GM19351 (cell line): ENCODE data around the gene BABAM2.

ENCODE experiments used
- ATAC-seq: cut with Tn5 transposase; IDR thresholded peaks from one replicate; pipeline ENCODE4 v1.9.1; 2021; ENCODE audit warnings: mild to moderate bottlenecking, moderate library complexity; ENCODE audit not compliant: unreplicated experiment

Gene BABAM2

DNA sequence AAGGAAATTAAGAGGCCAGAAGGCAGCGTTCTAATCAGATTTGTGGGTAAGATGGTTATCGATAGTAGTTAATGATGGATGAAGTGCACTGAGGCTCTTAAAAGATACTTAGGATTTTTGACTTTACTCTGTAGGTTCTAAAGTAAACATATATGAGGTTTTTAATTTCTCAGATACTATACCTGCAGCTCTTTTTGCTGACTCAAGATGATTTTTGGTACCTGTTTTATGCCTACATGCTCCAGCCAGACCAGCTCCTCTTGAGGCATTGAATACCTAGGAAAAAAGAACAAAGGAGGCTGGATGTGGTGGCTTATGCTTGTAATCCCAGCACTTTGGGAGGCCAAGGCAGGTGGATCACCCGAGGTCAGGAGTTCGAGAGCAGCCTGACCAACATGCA, 260.5 kb downstream of the BABAM2 start:
- ATAC-seq, result no peak

DNA sequence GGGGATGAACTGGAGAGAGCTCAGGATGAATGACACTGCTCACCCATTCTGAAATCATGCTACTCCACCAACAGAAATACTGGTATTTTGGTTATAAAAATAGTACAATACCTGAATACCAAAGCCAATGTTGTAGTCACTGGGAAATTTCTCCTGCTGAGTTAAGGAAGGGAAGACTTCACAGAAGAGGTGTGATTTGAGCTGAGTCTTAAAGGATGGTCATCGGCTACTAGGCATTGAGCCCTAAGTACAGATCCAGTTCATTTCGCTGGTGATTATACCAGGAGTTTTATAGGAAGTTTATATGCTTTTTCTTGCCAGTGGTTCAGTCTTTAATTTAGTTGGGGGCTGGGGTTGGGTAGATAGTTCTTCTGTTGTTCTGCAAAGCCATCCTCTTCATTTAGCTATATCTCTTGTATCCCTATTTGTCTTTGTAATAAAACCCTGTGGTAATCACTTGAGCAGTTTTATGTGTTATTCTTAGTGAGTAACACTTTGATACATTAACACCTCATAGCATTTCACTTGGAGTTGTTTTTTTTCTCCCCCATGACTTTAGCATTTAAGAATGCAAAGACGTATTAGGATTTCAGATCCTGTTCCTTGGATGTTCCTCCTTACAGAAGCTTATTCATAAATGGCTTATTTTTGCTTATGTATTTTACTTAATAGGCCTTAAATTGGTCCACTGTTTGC, 262.2 kb downstream of the BABAM2 start:
- no peak for ATAC-seq

GRCh38 chr2:28153851-28154250, 263.3 kb downstream of the BABAM2 start:
- ATAC-seq, result no peak

- no peak for ATAC-seq
Measured at GRCh38 chr2:28155086-28155485, 264.6 kb downstream of the BABAM2 start.

DNA sequence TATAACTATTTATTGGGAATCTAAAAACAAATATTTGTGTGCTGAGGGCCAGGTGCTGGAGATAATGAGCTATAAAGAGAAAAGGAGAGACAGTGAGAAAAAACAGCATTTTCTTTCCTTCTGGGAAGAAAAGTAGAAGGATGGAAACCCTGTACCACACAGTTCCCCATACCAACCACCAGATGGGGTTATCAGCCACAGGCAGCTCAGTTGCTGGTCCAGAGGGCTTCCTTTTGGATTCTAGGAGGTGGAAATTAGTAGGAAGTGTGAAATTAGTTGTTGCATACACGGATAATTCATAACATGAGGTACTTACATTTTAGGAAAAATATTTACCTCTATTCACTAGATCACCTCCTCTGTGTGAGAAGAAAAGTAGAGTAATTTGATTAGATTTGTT, 265.1 kb downstream of the BABAM2 start:
- ATAC-seq, result no peak

DNA sequence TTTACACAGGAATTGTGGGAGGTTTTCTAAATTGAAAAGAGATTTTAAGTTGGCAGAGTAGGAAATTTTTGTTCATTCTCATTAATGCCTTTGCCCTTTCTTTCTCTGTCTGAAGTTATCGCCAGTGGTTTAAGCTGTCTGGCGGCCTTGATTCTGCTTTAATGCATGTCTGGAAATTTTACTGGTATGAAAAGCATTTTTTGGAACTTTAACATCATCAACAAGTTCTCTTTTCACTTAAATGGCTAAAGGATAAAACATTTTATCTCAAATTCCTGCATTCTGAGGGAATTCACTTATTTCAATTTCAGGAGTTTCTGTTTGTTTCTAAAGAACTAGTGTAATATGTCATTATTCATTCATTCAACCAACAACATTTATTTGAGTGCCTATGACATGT, 268.3 kb downstream of the BABAM2 start:
- ATAC-seq, result no peak

GRCh38 chr2:28160986-28161425, 270.5 kb downstream of the BABAM2 start:
- no peak for ATAC-seq

GRCh38 chr2:28161466-28161865, 270.9 kb downstream of the BABAM2 start:
- no peak for ATAC-seq

GRCh38 chr2:28162564-28162963, 272.0 kb downstream of the BABAM2 start:
- ATAC-seq, result no peak

DNA sequence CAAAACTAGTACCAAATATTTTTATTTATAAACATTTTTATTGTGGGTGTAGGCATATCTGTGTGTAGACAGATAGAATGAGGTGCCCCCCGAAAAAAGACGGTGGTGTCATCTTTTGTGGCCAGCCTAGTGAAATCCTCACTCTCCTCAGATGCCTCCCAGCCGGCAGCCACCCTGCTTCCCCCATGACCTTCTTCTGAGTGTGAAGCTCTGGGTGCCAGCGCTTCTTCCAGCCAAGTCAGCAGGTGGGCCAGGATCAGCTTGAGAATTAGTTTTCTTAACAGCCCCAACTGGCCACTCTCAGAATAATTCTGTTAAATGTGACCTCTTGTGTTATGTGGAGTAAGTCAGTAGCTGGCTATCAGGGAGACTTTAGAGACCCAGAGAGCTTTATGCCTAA, 272.5 kb downstream of the BABAM2 start:
- ATAC-seq, result no peak

DNA sequence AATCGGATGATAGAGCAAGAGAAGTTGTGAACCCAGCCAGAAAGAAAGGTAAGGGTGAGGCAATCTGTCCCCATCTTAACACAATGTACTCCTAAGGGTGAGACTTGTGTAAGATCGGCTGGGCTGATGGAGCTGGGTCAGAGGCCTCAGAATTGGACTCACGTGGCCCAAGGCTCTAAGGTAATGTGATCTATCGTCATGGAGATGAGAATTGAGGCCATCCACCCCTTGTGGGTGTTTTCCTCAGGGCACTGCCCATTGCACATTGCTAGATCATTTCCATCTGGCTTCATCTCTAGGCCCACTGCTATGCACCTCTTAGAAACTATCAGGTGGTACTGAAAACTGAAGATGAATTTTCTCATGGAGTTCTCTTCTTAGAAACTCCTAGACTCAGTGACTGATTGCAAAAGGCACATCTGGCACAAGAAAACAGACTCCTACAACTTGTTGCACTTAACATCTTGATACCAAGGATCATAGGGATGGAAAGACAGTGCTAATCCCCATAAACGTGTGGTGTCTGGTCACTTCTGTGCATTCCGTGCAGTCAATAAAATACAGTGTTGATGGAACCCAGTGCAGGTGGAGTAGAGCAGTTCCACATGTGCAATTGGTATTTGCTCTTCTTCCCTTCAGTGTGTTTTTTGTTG, 273.2 kb downstream of the BABAM2 start:
- no peak for ATAC-seq

- no peak for ATAC-seq
Measured at GRCh38 chr2:28164280-28164801, 273.8 kb downstream of the BABAM2 start.

DNA sequence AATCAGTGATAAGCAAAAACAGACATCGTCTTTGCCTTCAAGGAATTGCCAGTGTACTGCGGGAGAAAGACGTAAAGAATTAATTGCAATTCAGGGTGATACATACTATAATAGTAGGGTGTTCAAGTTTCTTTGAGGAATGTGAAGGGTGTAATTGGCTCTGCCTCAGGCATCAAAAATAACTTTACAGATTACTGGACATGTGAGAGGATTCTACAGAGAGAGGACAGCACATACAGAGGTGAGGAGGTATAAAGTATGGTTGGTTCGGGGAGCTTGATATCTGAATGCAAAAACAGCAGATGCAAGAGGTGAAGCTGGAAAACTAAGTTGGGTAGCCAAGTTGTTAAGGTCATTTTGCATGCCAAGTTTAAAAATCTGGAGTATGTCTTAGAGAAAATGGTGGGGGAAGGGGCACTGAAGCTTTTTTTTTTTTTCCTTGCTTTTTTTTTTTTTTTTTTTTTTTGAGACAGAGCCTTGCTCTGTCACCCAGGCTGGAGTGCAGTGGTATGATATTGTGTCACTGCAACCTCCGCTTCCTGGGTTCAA, 274.6 kb downstream of the BABAM2 start:
- no peak for ATAC-seq

- ATAC-seq, result no peak
Measured at GRCh38 chr2:28166956-28167355, 276.4 kb downstream of the BABAM2 start.

DNA sequence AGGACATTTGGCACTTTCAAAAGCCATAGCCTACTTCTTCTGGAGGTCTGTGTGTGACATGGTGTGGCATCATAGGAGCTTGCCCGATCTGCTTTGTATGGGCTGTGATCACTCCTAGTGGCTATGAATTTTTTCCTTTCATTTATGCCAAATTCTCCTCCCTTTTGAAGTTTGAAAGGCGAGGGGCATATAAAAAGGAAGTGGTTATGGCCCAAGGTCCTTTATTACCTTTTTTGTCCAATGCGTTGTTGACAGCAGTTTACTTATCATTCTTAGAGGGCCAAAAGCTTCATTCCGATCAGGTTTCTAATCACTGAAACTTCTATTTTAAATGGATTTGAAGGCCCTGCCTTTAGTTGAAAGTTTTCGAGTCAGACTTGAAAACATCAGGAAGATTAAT, 277.8 kb downstream of the BABAM2 start:
- ATAC-seq, result no peak

DNA sequence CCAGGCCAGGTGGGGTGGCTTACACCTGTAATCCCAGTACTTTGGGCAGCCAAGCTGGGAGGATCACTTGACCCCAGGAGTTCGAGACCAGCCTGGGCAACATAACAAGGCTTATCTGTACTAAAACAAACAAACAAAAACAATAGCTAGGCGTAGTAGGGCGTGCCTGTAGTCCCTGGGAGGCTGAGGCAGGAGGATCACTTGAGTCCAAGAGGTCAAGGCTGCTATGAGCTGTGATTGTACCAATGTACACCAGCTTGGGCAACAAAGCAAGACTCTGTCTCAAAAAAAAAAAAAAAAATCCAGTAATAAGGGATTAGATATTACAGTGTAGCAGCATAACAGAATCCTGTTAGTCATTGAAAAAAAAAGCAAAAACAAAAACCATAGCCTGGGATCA, 279.0 kb downstream of the BABAM2 start:
- ATAC-seq, result no peak

DNA sequence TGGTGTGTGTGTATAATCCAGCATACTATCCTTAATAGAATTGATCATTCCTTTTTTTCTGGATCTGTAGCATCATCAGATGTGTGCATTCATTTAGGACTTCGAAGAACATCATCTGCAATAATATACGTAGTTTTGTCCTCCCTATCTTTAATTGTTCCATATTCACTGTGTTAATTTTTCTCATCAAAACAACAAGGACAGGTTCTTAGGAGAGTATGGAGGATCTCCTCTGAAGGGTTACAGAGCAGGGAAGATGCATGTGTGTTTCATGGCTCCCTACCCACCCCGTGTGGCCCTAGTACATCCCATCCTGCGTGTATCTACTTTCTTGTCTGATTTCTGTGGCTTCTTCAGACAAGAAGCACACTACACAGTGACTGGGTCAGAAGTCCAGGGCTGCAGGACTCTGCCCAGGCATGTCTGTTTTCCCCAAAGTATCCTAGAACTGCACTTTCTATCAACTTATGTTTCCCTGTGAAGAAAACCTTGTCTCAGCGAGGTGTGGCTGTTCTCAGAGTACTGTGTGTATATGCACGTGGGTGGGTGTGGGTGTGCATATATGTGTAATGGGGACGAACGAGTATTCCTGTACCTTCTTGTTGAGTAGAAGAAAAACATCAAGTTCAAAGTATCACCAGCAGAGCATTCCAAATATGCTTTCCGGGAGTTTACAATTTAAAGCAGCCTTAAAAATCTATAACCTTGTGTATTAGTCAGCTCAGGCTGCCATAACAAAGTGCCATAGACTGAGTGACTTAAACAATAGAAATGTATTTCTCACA, 281.8 kb downstream of the BABAM2 start:
- ATAC-seq, result no peak

- ATAC-seq, result no peak
Measured at GRCh38 chr2:28173377-28173776, 282.8 kb downstream of the BABAM2 start.

- no peak for ATAC-seq
Measured at GRCh38 chr2:28174211-28174610, 283.7 kb downstream of the BABAM2 start.

DNA sequence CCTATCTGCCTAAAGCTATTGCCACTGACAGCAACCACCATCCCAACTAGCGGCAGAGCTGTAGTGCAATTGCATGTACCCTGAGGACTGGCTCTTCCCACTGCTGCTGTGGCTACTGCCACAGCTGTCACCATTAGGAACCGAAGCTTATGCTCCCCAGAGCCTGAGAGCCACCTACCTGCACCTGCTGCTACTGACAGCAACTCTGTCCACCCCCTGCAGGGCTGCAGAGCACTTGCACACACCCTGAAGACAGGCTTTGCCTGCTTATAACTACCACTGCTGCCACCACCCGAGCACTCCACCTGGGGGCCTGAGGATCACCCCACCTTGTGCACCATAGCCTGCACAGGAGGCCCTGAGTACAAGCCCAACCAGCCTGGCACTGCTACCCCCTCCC, 284.5 kb downstream of the BABAM2 start:
- no peak for ATAC-seq

GRCh38 chr2:28178946-28179345, 288.4 kb downstream of the BABAM2 start:
- no peak for ATAC-seq
